ENCODE measurements around the gene MRPL20. TPM values are rescaled to one million over a fixed set of nuclear protein-coding genes. Genes with fewer than 3 reads are reported as not detected.

The MRPL20 gene
- total RNA-seq, 1 donor from 2014 or later: 96.1 TPM

- no peaks in the 10 kb centered on the region for H3K9me3 Mint-ChIP-seq
- Histone ChIP-seq H3K79me2 (ENCODE audit: low read depth) (peaks cover 83% of the 10 kb centered on the region), H3K9ac (peak overlapping the region; percentile 99), H4K20me1 (ENCODE audit: low read depth) (peaks cover 25% of the 10 kb centered on the region), H3K4me1 (peaks cover 11% of the 10 kb centered on the region), H3K4me2 (peak overlapping the region; percentile 90), H3K27me3 (no peaks in the 10 kb centered on the region), H2AFZ (replicated peaks) (no peak overlapping the region), H3K36me3 (peaks cover 6% of the 10 kb centered on the region), H3K9me3 (ENCODE audit: low read depth) (no peaks in the 10 kb centered on the region), H3F3A (ENCODE audit: low read depth) (peaks cover 40% of the 10 kb centered on the region), H3K27ac (no peak overlapping the region), H3K4me3 (peak overlapping the region; percentile 97)
- peak overlapping the region; percentile 96 for H3K4me3 Mint-ChIP-seq
- DNase-seq (ENCODE audit: low spot score): no peak
- peak overlapping the region; percentile 74 for H3K27ac Mint-ChIP-seq
- peaks cover 34% of the 10 kb centered on the region for H3K36me3 Mint-ChIP-seq
- TF ChIP-seq CTCF (IDR thresholded peaks at IDR 0.05) (no peak), EZH2phosphoT487 (IDR thresholded peaks at IDR 0.05) (no peak), EZH2 (IDR thresholded peaks at IDR 0.05) (no peak)
- peaks cover 10% of the 10 kb centered on the region for H3K27me3 Mint-ChIP-seq (ENCODE audit: insufficient read depth, low read depth)
- peaks cover 23% of the 10 kb centered on the region for H3K4me1 Mint-ChIP-seq
These were observed 9.1 kb downstream of the MRPL20 start for GRCh38 chr1:1397839-1398523.

- Histone ChIP-seq H3K27ac (no peak overlapping the region), H3K9ac (no peak overlapping the region), H3K9me3 (ENCODE audit: low read depth) (no peaks in the 10 kb centered on the region), H3F3A (ENCODE audit: low read depth) (peaks cover 31% of the 10 kb centered on the region), H3K79me2 (ENCODE audit: low read depth) (peaks cover 74% of the 10 kb centered on the region), H3K4me3 (no peak overlapping the region), H3K27me3 (no peaks in the 10 kb centered on the region), H3K4me2 (no peak overlapping the region), H4K20me1 (ENCODE audit: low read depth) (peaks cover 12% of the 10 kb centered on the region), H2AFZ (replicated peaks) (no peak overlapping the region), H3K4me1 (peaks cover 6% of the 10 kb centered on the region), H3K36me3 (peaks cover 29% of the 10 kb centered on the region)
- Mint-ChIP-seq H3K36me3 (peaks cover 39% of the 10 kb centered on the region), H3K4me3 (peak overlapping the region; percentile 3), H3K27ac (no peak overlapping the region), H3K27me3 (ENCODE audit: insufficient read depth, low read depth) (peaks cover 6% of the 10 kb centered on the region), H3K4me1 (peaks cover 8% of the 10 kb centered on the region), H3K9me3 (no peaks in the 10 kb centered on the region)
- no peak for TF ChIP-seq EZH2 (IDR thresholded peaks at IDR 0.05)
- TF ChIP-seq EZH2phosphoT487 (IDR thresholded peaks at IDR 0.05): no peak
- no peak for TF ChIP-seq CTCF (IDR thresholded peaks at IDR 0.05)
- DNase-seq (ENCODE audit: low spot score): no peak
These were observed 11.9 kb downstream of the MRPL20 start for GRCh38 chr1:1395166-1395565.

- no peak overlapping the region for H3K27ac ChIP-seq
These were observed 13.0 kb downstream of the MRPL20 start for GRCh38 chr1:1394116-1394515.

More at GRCh38 chr1:1394116-1394515, 13.0 kb downstream of the MRPL20 start:
- no peak for TF ChIP-seq EZH2 (IDR thresholded peaks at IDR 0.05)
- no peak for TF ChIP-seq EZH2phosphoT487 (IDR thresholded peaks at IDR 0.05)
- no peak for TF ChIP-seq CTCF (IDR thresholded peaks at IDR 0.05)
- no peak for DNase-seq (ENCODE audit: low spot score)
- no peak overlapping the region for H3K27ac Mint-ChIP-seq
- no peak overlapping the region for H3K4me2 ChIP-seq
- peaks cover 34% of the 10 kb centered on the region for H3K36me3 ChIP-seq
- no peaks in the 10 kb centered on the region for H3K27me3 ChIP-seq
- peaks cover 5% of the 10 kb centered on the region for H3K4me1 Mint-ChIP-seq
- peaks cover 66% of the 10 kb centered on the region for H3K79me2 ChIP-seq (ENCODE audit: low read depth)
- no peak overlapping the region for H2AFZ ChIP-seq (replicated peaks)
- peaks cover 10% of the 10 kb centered on the region for H4K20me1 ChIP-seq (ENCODE audit: low read depth)
- H3F3A ChIP-seq (ENCODE audit: low read depth): peaks cover 31% of the 10 kb centered on the region
- H3K4me3 Mint-ChIP-seq: no peak overlapping the region
- H3K9me3 ChIP-seq (ENCODE audit: low read depth): no peaks in the 10 kb centered on the region
- H3K27me3 Mint-ChIP-seq (ENCODE audit: insufficient read depth, low read depth): peaks cover 4% of the 10 kb centered on the region
- H3K4me1 ChIP-seq: peaks cover 5% of the 10 kb centered on the region
- H3K4me3 ChIP-seq: no peak overlapping the region
- no peaks in the 10 kb centered on the region for H3K9me3 Mint-ChIP-seq
- peaks cover 44% of the 10 kb centered on the region for H3K36me3 Mint-ChIP-seq
- no peak overlapping the region for H3K9ac ChIP-seq

Data from neural progenitor cell (in vitro differentiated cells).